Ascending aorta (tissue), 2 donors: Measurements from ENCODE around the gene CRYBA2. TPM values are rescaled to one million over a fixed set of nuclear protein-coding genes. Genes with fewer than 3 reads are reported as not detected.

Source experiments
- DNase-seq, 2 donors: peaks; one replicate each; pipeline ENCODE4 v3.0.0-alpha.2; 2019; ENCODE audit warnings: low spot score in 2 of 2
- H3K27ac ChIP-seq, 2 donors: fragments of 200-600 bp; sonication (generic); one replicate each; pipeline ENCODE4 v1.5.1; 2016 to 2017; ENCODE audit warnings: mild to moderate bottlenecking in 1 of 2
- H3K27me3 ChIP-seq: fragments of 200-600 bp; sonication (generic); one replicate; pipeline ENCODE4 v1.5.1; 2017
- H3K36me3 ChIP-seq, 2 donors: fragments of 200-600 bp; sonication (generic); one replicate each; pipeline ENCODE4 v1.5.1; 2016
- H3K4me1 ChIP-seq, 2 donors: fragments of 200-600 bp; sonication (generic); one replicate each; pipeline ENCODE4 v1.5.1; 2016 to 2017; ENCODE audit warnings: mild to moderate bottlenecking in 1 of 2
- H3K4me3 ChIP-seq, 2 donors: fragments of 200-600 bp; sonication (generic); one replicate each; pipeline ENCODE4 v1.5.1; 2016 to 2017; ENCODE audit warnings: mild to moderate bottlenecking in 1 of 2
- H3K9me3 ChIP-seq, 2 donors: fragments of 200-600 bp; sonication (generic); one replicate each; pipeline ENCODE4 v1.5.1; 2016
- CTCF ChIP-seq, 3 experiments: fragments of 200-600 bp in 2 of 3; fragments of 450-650 bp in 1 of 3; sonication (generic) in 2 of 3; IDR thresholded peaks; one replicate each; pipeline ENCODE4 v1.5.1; 2016 to 2019; ENCODE audit warnings: antibody characterized with exemption in 3 of 3, mild to moderate bottlenecking in 1 of 3, moderate library complexity in 1 of 3
- intact Hi-C: fragments of 100-400 bp; cut with DNase I; formaldehyde crosslinking; loops from one replicate; pipeline ENCODE4 v1.15.1; 2023
- total RNA-seq: library from RNA; depleted of rRNA; stranded (reverse); fragments of >200 nt; gene quantifications from one replicate; pipeline ENCODE4 v1.1.0, GENCODE V29; 2016

Gene CRYBA2
- total RNA-seq, 1 donor from 2014 or later, result not detected

- no peak for DNase-seq
- TF ChIP-seq CTCF (IDR thresholded peaks at IDR 0.05), result no peak
- Histone ChIP-seq H3K4me3 (peak overlapping the region; percentile 51 to 54), H3K27me3 (peaks cover 51% of the 10 kb centered on the region), H3K4me1 (peaks cover 16 to 38% of the 10 kb centered on the region in 2 donors), H3K36me3 (no peaks in the 10 kb centered on the region), H3K9me3 (no peaks in the 10 kb centered on the region), H3K27ac (no peak overlapping the region)
- intact Hi-C loops, result no loop called here
Observed at GRCh38 chr2:218980735-218981389, 12.4 kb downstream of the CRYBA2 start.

GRCh38 chr2:218979846-218980734, 13.1 kb downstream of the CRYBA2 start:
- peak; percentile 75 to 97 (median 97) for TF ChIP-seq CTCF (IDR thresholded peaks at IDR 0.05)
- H3K36me3 ChIP-seq, result no peaks in the 10 kb centered on the region
- intact Hi-C loops, result no loop called here
- H3K27ac ChIP-seq, result no peak overlapping the region
- peaks cover 47% of the 10 kb centered on the region for H3K27me3 ChIP-seq
- peak; percentile 20 to 88 for DNase-seq
- no peaks in the 10 kb centered on the region for H3K9me3 ChIP-seq
- H3K4me3 ChIP-seq, result peak overlapping the region; percentile 30 to 35
- H3K4me1 ChIP-seq, result peaks cover 15 to 37% of the 10 kb centered on the region in 2 donors

- TF ChIP-seq CTCF (IDR thresholded peaks at IDR 0.05), result no peak
- Histone ChIP-seq H3K4me3 (no peak overlapping the region), H3K36me3 (no peaks in the 10 kb centered on the region), H3K4me1 (peaks cover 0 to 5% of the 10 kb centered on the region in 2 donors), H3K9me3 (no peaks in the 10 kb centered on the region), H3K27me3 (peaks cover 9% of the 10 kb centered on the region), H3K27ac (no peak overlapping the region)
- intact Hi-C loops, result no loop called here
- DNase-seq, result no peak
Observed at GRCh38 chr2:218975060-218975777, 18.0 kb downstream of the CRYBA2 start.

- no peak for TF ChIP-seq CTCF (IDR thresholded peaks at IDR 0.05)
- Histone ChIP-seq H3K4me1 (no peaks in the 10 kb centered on the region), H3K4me3 (no peak overlapping the region), H3K27me3 (no peaks in the 10 kb centered on the region), H3K9me3 (no peaks in the 10 kb centered on the region), H3K27ac (no peak overlapping the region), H3K36me3 (no peaks in the 10 kb centered on the region)
- intact Hi-C loops, result no loop called here
- DNase-seq, result no peak
Observed at GRCh38 chr2:218970894-218971293, 22.3 kb downstream of the CRYBA2 start.

- H3K27me3 ChIP-seq, result peaks cover 34% of the 10 kb centered on the region
- intact Hi-C loops, result no loop called here
Observed at GRCh38 chr2:218964041-218964771, 29.0 kb downstream of the CRYBA2 start.

More at GRCh38 chr2:218964041-218964771, 29.0 kb downstream of the CRYBA2 start:
- Histone ChIP-seq H3K36me3 (no peaks in the 10 kb centered on the region), H3K4me3 (no peak overlapping the region), H3K27ac (no peak overlapping the region), H3K4me1 (peaks cover 0 to 5% of the 10 kb centered on the region in 2 donors), H3K9me3 (no peaks in the 10 kb centered on the region)
- no peak for TF ChIP-seq CTCF (IDR thresholded peaks at IDR 0.05)
- DNase-seq, result no peak
